Embryonic facial prominence (tissue), 1 donor: Measurements from ENCODE around the gene TRIM49C.
"Not testable (repeated sequence)": the region's sequence is repeated elsewhere in the genome, so short reads cannot be mapped to it uniquely, and the experiment has no call there.

Source experiments
- DNase-seq: peaks from one replicate; pipeline ENCODE4 v3.0.0-alpha.2; 2016; ENCODE audit errors: extremely low spot score

TRIM49C gene, protein sequence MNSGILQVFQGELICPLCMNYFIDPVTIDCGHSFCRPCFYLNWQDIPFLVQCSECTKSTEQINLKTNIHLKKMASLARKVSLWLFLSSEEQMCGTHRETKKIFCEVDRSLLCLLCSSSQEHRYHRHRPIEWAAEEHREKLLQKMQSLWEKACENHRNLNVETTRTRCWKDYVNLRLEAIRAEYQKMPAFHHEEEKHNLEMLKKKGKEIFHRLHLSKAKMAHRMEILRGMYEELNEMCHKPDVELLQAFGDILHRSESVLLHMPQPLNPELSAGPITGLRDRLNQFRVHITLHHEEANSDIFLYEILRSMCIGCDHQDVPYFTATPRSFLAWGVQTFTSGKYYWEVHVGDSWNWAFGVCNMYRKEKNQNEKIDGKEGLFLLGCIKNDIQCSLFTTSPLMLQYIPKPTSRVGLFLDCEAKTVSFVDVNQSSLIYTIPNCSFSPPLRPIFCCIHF

DNA sequence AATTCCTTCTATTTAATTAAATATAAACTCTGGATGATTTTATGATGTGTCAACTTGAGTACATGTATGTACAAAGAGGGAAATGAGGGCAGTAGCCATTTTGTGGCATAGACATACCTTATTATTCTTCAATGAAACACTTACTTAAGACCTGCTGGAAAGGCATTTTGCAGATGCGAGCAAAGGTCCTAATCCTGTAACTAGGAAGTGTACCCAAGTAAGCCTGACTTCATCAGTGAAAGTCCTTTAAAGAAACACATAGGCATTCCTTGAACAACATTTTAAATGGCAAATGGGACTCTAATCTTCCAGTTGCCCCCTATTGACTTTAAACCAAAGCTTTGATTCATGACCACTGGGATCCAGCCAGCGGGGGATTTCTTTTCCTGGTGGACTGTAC is at the start of gene TRIM49C:
TSS of gene TRIM49C (plus strand) at position 301 of the 400 bp plus-strand sequence. CDS start 4,106 bp downstream, outside the sequence.
- DNase-seq, result not testable (repeated sequence)

DNA sequence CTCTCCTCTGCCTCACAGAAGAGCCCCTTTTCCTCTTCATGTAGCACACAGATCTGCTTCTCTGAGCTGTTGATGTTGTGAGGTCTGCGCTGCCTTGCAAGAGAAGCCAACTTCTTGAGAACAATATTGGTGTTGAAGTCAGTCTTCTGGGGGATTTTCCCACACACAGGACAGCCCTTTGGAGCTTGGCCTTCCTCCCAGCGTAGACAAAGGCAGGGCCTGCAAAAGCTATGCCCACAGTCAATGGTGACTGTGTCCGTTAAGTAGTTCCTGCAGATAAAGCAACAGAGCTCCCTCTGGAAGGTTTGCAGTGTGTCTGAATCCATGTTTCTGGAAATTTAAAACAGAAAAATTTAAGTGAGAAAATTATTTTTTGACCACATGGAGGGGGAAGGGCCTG is 6.7 kb upstream of the TRIM49C start:
- not testable (repeated sequence) for DNase-seq

DNA sequence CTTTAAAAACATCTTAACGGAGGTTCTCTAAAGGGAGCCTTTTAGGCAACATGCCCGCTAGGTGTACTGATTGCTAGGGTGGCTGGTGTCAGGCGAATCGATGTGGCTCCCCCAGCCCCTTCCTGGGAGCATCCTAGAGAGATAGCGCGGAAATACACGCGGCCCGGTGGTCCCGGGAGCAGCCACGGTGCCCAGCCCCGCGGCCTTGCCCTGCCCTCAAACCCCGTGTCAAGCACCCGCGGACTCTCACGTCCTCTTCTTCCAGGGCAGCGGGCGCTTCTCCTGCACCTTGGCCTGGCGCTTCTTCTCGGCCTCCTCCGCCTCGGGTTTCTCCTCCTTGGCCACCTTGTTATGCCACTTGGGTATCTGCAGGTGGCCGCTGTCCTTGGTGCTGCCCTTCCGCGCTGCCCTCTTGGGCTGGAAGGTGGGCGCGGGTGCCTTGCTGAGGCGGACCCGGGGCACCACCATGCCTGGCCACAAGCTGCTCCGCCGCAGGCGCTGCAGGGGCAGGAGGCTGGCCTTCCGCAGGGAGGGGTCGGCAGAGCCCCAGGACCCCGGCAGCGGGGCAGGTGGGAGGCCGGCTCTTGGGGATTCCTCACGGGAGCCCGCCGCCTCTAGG is 20.8 kb downstream of the TRIM49C start:
- not testable (repeated sequence) for DNase-seq

DNA sequence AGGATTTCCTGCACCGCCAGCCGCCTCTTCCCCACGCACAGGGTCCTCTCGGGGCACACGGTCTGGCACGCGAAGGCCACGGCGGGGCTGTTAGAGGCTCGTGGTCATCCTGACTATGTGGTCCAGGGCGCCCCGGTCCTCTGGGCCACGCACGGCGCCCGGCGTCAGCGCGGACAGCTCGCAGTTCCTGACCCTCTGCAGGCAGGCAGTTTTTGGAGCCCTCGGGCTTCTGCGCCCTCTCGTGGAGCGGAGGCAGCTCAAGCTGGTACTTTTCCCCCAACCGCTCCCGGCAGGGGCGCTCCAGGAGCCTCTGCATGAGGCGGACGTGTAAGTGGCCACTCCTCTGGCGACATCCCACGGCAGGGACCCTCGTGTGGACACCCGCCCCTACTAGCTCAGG is 21.4 kb downstream of the TRIM49C start:
- DNase-seq, result not testable (repeated sequence)

DNA sequence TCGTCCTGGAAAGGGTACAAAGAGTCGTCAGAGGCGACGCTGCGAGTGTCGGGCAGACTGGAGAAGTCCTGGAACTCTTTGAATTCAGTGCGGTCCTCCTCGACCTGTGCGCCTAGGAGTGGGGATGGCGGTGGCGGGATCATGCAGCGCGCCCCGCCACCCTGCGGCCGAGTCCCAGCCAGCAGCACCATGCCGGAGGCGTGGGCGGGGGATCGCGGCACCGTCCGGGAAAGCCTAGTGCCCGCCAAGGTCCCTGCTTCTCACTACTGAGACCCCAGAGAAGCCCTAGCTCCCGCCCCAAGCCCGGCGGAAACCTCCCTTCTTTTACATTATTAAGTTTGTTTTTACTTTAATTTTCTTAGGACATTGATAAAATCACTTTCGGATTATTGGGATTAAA is 22.6 kb downstream of the TRIM49C start:
- DNase-seq, result not testable (repeated sequence)

DNA sequence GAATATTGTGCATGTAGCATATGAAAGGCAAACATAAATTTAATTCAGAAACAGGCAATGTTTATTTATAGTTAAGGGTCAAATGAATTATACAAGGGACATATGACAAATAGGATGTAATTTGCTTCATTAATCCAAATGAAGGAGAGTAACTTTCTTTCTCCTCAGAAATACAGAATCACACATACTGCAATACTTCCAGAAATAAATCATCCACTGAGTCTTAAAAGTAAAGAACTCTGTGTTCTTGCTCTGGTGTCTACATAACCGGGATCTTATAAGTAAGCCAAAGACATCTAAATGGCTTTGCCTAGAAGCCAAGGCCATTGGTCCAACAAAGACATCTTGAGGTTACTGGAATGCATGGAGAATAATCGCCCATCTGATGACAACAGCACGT is 54.7 kb downstream of the TRIM49C start, which contains the start of gene UBTFL1:
TSS of gene UBTFL1 (plus strand) at position 301 of the 400 bp plus-strand sequence. CDS start at position 301, 0 bp downstream.
- DNase-seq, result not testable (repeated sequence)

DNA sequence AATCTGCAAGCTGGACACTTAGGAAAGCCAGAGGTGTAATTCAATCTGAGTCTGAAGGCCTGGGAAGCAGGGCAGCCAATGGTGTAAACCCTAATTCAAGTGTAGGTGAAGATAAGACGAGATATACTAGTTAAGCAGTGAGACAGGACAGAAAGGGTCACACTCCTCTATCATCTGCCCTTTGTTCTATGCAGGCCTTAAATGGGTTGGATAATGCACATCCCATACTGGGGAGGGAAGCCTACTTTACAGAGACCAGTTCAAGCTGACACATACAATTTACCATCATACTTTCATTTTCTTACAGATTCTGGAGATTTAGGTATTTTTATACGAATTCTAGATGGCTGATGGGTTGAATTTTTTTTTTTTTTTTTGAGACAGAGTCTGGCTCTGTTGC is 57.8 kb downstream of the TRIM49C start:
- DNase-seq, result not testable (repeated sequence)
